ENCODE measurements around the gene AGXT. TPM values are rescaled to one million over a fixed set of nuclear protein-coding genes. Genes with fewer than 3 reads are reported as not detected.

The AGXT gene
- total RNA-seq, 1 experiment from 2014 or later, result 0.34 TPM

- BruUV-seq (replicated peaks), result no TSS peak
- Histone ChIP-seq H3K9me3 (ENCODE audit: control insufficient read depth in 1 of 2, insufficient read depth in 1 of 2, low read depth in 1 of 2, low read length in 2 of 2) (no peaks in the 10 kb centered on the region), H3K79me2 (ENCODE audit: insufficient read depth, low read length) (no peaks in the 10 kb centered on the region), H3K4me2 (ENCODE audit: low read length) (peak overlapping the region; percentile 33), H3K9ac (ENCODE audit: low read length) (no peak overlapping the region), H3K36me3 (ENCODE audit: control insufficient read depth in 1 of 2, insufficient read depth in 2 of 2, low read length in 2 of 2) (no peaks in the 10 kb centered on the region), H2AFZ (ENCODE audit: low read depth, low read length, poor library complexity, severe bottlenecking) (no peak overlapping the region), H3K27ac (ENCODE audit: low read depth, low read length) (no peak overlapping the region), H3K4me1 (ENCODE audit: control insufficient read depth in 1 of 2, insufficient read depth in 2 of 2, low read length in 2 of 2) (peaks cover 5 to 17% of the 10 kb centered on the region in 2 experiments; a peak in 3 of 4 replicates), H3K27me3 (ENCODE audit: insufficient read depth, low read length) (no peaks in the 10 kb centered on the region), H3K9me2 (ENCODE audit: insufficient read depth) (no peaks in the 10 kb centered on the region), H3K4me3 (replicated peaks in 1 of 2; ENCODE audit: low read depth in 1 of 2, low read length in 2 of 2) (no peak overlapping the region), H4K20me1 (ENCODE audit: insufficient read depth) (no peaks in the 10 kb centered on the region)
- TF ChIP-seq TCF7L2 (IDR thresholded peaks at IDR 0.05; ENCODE audit: borderline replicate concordance, extremely low read depth, insufficient read depth, insufficient read length), result no peak
- no peak for TF ChIP-seq SP1 (IDR thresholded peaks at IDR 0.05; ENCODE audit: low read depth)
- TF ChIP-seq SRF (IDR thresholded peaks at IDR 0.05; ENCODE audit: low read depth), result no peak
- no peak for TF ChIP-seq SIN3A (IDR thresholded peaks at IDR 0.05; ENCODE audit: low read depth)
- no peak for TF ChIP-seq JUND (IDR thresholded peaks at IDR 0.05)
- TF ChIP-seq ZNF274 (IDR thresholded peaks at IDR 0.05; ENCODE audit: low read depth, low read length), result no peak
- TF ChIP-seq CTCF (IDR thresholded peaks at IDR 0.05 in 2 of 3, conservative IDR thresholded peaks at IDR 0.05 in 1 of 3; ENCODE audit: borderline replicate concordance in 1 of 3, insufficient read depth in 1 of 3, low read depth in 2 of 3, low read length in 2 of 3), result no peak
- no peak for DNase-seq (ENCODE audit: low read depth, low spot score)
- ChIA-PET CTCF (interaction anchor here (0.9 kb wide), 1 partner anchor 9 kb away, joined by 3 read pairs; no protein-coding TSS in a partner anchor), RAD21 (ENCODE audit: low non-redundant PET in 1 of 2, low total read pairs in 2 of 2, uncharacterized antibody in 2 of 2, unreplicated experiment in 2 of 2) (no interaction called here), POLR2A (no interaction called here)
- intact Hi-C loops (cut with micrococcal nuclease), result no loop called here
- no peak for ATAC-seq
Measured at GRCh38 chr2:240921995-240922244, 53.3 kb downstream of the AGXT start.

- Histone ChIP-seq H4K20me1 (ENCODE audit: insufficient read depth) (no peaks in the 10 kb centered on the region), H3K4me2 (ENCODE audit: low read length) (peak overlapping the region; percentile 33; the same call in 1 of the 2 replicates), H3K4me1 (ENCODE audit: control insufficient read depth in 1 of 2, insufficient read depth in 2 of 2, low read length in 2 of 2) (peaks cover 5 to 17% of the 10 kb centered on the region in 2 experiments; a peak in 3 of 4 replicates), H3K9me3 (ENCODE audit: control insufficient read depth in 1 of 2, insufficient read depth in 1 of 2, low read depth in 1 of 2, low read length in 2 of 2) (no peaks in the 10 kb centered on the region), H3K79me2 (ENCODE audit: insufficient read depth, low read length) (no peaks in the 10 kb centered on the region), H3K36me3 (ENCODE audit: control insufficient read depth in 1 of 2, insufficient read depth in 2 of 2, low read length in 2 of 2) (no peaks in the 10 kb centered on the region), H3K27me3 (ENCODE audit: insufficient read depth, low read length) (no peaks in the 10 kb centered on the region), H3K9ac (ENCODE audit: low read length) (no peak overlapping the region), H3K4me3 (replicated peaks in 1 of 2; ENCODE audit: low read depth in 1 of 2, low read length in 2 of 2) (no peak overlapping the region), H3K9me2 (ENCODE audit: insufficient read depth) (no peaks in the 10 kb centered on the region), H2AFZ (ENCODE audit: low read depth, low read length, poor library complexity, severe bottlenecking) (no peak overlapping the region), H3K27ac (ENCODE audit: low read depth, low read length) (no peak overlapping the region)
- DNase-seq (ENCODE audit: low read depth, low spot score), result no peak
- ChIA-PET CTCF (interaction anchor here (0.9 kb wide), 1 partner anchor 9 kb away, joined by 3 read pairs; no protein-coding TSS in a partner anchor), RAD21 (ENCODE audit: low non-redundant PET in 1 of 2, low total read pairs in 2 of 2, uncharacterized antibody in 2 of 2, unreplicated experiment in 2 of 2) (no interaction called here), POLR2A (no interaction called here)
- BruUV-seq (replicated peaks), result no TSS peak
- no peak for ATAC-seq
- intact Hi-C loops (cut with micrococcal nuclease), result no loop called here
- no peak for TF ChIP-seq MAX (IDR thresholded peaks at IDR 0.05)
- TF ChIP-seq SIN3A (IDR thresholded peaks at IDR 0.05; ENCODE audit: low read depth), result no peak
- TF ChIP-seq EZH2phosphoT487 (IDR thresholded peaks at IDR 0.05; ENCODE audit: borderline replicate concordance), result no peak
- no peak for TF ChIP-seq RAD21 (IDR thresholded peaks at IDR 0.05; ENCODE audit: low read depth)
- no peak for TF ChIP-seq CBX3 (IDR thresholded peaks at IDR 0.05; ENCODE audit: low read depth)
- TF ChIP-seq CEBPB (IDR thresholded peaks at IDR 0.05; ENCODE audit: low read depth), result no peak
- TF ChIP-seq SRF (IDR thresholded peaks at IDR 0.05; ENCODE audit: low read depth), result no peak
- TF ChIP-seq YY1 (IDR thresholded peaks at IDR 0.05; ENCODE audit: extremely low read depth, insufficient replicate concordance, low read depth, low read length), result no peak
- no peak for TF ChIP-seq SP1 (IDR thresholded peaks at IDR 0.05; ENCODE audit: low read depth)
- TF ChIP-seq TCF7L2 (IDR thresholded peaks at IDR 0.05; ENCODE audit: borderline replicate concordance, extremely low read depth, insufficient read depth, insufficient read length), result no peak
- no peak for TF ChIP-seq ZFX (IDR thresholded peaks at IDR 0.05)
- no peak for TF ChIP-seq EGR1 (IDR thresholded peaks at IDR 0.05; ENCODE audit: low read depth)
- TF ChIP-seq EZH2 (IDR thresholded peaks at IDR 0.05), result no peak
- TF ChIP-seq POLR2A (IDR thresholded peaks at IDR 0.05; ENCODE audit: borderline replicate concordance, extremely low read depth, insufficient read depth, insufficient read length), result no peak
- TF ChIP-seq ZNF274 (IDR thresholded peaks at IDR 0.05; ENCODE audit: low read depth, low read length), result no peak
Measured at GRCh38 chr2:240922245-240922981, 53.8 kb downstream of the AGXT start.
